Measurements from ENCODE around the gene LACTBL1.
A peak's percentile ranks its signal among the peaks of the same experiment; 100 is the strongest.
"Not testable (repeated sequence)": the region's sequence is repeated elsewhere in the genome, so short reads cannot be mapped to it uniquely, and the experiment has no call there.

LACTBL1 gene, protein sequence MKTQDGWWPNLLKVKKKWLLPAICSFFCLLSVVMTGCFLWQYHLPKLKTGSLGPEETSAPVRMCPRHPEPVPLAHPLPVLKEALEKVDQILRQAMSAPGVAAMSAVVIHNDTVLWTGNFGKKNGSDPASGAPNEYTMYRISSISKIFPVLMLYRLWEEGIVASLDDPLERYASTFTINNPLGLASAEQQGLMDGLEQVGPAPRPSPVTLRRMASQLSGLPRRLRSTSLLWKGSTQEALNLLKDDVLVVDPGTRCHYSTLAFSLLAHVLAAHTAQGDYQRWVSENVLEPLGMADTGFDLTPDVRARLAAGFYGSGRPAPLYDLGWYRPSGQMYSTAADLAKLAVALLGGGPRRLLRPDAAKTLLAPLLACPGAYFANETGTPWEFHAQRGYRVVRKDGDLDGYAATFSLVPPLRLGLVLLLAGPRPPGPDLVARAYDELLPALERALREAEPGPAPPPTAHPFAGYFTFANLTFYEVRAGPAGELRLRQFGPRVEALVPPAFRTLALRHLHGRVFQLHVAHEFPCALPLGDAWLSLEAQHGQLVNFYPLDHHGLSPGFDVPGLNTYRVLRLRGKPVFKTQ

GRCh38 chr1:22972760-22973159 lies at the start of gene LACTBL1:
LACTBL1 (minus strand) TSS chr1:22972866; CDS start chr1:22972316, 550 bp downstream.
- no peak for DNase-seq (ENCODE audit: low spot score)

DNA sequence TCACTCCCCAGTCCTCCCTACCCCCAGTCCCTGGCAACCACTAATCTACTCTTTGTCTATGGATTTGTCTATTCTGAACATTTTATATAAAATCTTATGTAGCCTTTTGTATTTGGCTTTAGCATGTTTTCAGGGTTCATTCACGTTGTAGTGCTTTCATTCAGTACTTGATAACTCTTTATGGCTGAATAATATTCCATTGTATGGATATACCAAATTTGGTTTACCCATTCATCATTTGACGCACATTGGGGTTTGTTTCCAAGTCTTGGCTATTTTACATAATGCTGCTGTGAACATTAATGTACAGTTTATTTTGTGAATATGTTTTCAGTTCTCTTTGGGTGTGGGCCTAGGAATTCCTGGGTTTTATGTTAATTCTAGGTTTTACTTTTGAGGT lies 49.2 kb upstream of the LACTBL1 start:
- DNase-seq (ENCODE audit: low spot score) = no peak

GRCh38 chr1:23020706-23021405 lies 48.2 kb upstream of the LACTBL1 start:
- DNase-seq (ENCODE audit: low spot score) = no peak

DNA sequence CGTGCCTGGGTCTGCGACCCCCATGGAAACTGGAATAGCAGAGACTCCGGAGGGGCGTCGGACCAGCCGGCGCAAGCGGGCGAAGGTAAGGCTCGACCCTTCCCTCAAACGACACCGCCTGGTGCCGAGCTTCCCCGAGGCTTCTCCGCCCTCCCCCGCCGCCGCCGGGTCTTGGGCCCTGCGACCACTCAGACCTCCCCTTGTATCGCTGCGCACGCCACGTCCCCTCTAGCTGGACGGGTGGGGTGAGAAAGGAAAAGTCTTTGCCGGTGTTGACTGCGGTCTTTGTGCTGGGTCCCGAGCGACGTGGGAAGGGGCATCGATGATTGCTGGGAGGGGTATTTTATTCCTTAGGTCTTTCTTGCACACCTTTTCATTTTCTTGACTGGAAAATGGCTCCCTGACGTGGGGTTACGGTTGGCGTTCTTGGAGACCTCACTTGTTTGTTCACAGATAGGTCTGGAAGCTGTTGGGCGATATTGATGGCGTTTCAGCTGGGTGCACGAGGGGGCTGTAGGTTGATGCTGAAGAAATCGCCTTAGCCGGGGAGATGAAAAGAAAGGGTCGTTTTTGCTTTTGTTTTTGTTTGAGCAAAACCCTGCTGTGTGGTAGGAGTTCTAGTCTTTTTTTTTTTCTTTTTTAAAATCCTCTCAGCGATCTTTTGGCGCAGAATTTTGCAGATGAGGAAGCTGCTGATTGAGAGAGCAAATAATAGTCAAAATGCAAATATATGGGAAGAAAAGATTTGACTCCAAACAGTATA lies 47.4 kb upstream of the LACTBL1 start:
- peak; percentile 48 for DNase-seq (ENCODE audit: low spot score)

- DNase-seq (ENCODE audit: low spot score) = peak; percentile 98
Measured at GRCh38 chr1:23019094-23019862, 46.6 kb upstream of the LACTBL1 start, which contains the start of gene KDM1A. KDM1A (plus strand) TSS chr1:23019468; CDS start chr1:23019597, 129 bp downstream.

DNA sequence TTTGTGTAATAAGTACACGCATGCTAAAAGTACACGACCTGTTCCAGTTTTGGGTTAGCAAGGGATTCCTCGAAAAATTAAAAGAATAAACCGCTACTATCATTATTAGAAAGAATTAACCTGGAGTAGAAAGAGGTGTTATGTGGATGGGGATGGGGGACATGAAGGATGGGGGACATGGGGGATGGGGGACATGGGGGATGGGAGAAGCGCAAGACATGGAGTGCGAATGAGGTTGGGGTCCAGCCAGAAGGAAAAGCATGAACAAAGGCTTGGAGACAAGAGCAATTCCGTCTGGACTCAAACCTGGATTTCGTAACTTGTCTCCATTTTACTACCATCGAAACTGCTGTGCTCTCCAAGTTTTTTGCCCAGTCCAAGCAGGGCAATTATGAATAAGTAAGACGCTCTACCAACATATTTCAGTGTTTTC lies 46.0 kb upstream of the LACTBL1 start:
- peak; percentile 47 for DNase-seq (ENCODE audit: low spot score)

- no peak for DNase-seq (ENCODE audit: low spot score)
Measured at GRCh38 chr1:23013657-23014056, 41.0 kb upstream of the LACTBL1 start.

DNA sequence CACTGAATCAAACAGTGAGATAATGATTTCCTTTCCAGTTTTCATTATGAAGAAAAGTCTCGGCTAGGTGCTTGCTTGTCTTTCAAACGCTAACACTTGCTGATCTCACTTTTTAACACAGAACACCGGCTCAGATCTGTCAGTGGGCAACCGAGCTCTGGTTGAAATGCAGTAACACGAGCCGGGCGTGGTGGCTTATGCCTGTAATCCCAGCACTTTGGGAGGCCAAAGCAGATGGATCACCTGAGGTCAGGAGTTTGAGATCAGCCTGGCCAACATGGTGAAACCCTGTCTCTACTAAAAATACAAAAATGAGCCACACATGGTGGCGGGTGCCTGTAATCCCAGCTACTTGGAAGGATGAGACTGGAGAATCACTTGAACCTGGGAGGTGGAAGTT lies 37.4 kb upstream of the LACTBL1 start:
- DNase-seq (ENCODE audit: low spot score) = not testable (repeated sequence)

GRCh38 chr1:23008901-23009300 lies 36.2 kb upstream of the LACTBL1 start:
- DNase-seq (ENCODE audit: low spot score) = no peak

DNA sequence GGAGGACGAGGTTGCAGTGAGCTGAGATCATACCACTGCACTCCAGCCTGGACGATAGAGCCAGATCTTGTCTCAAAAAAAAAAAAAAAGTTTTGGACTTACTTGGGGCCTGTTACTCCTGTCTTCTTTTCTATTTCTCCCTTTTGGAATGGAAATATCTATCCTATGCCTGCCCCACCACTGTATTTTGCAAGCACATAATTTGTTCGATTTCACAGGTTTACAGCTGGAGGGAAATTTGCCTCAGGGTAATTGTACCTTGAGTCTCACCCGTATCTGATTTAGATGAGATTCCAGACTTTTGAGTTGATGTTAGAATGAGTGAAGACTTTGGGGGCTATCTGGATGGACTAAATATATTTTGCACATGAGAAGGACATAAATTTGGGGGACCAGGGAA lies 34.4 kb upstream of the LACTBL1 start:
- DNase-seq (ENCODE audit: low spot score) = no peak

DNA sequence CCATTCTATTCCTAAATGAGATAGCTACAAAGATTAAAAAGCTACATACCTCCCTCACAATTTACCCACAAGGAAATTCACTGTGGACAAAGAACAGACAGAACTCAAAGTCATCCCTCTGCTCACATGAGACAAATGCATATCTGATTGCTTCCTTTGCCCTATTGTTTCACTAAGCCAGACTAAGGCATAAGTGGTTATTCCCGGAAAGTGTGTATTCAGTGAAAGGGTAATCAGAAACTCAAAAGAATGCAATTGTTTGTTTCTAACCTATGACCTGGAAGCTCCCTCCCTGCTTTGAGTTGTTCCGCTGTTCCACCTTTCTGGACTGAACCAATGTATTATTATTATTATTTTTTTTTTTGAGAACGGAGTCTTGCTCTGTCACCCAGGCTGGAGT lies 32.1 kb upstream of the LACTBL1 start:
- not testable (repeated sequence) for DNase-seq (ENCODE audit: low spot score)

DNA sequence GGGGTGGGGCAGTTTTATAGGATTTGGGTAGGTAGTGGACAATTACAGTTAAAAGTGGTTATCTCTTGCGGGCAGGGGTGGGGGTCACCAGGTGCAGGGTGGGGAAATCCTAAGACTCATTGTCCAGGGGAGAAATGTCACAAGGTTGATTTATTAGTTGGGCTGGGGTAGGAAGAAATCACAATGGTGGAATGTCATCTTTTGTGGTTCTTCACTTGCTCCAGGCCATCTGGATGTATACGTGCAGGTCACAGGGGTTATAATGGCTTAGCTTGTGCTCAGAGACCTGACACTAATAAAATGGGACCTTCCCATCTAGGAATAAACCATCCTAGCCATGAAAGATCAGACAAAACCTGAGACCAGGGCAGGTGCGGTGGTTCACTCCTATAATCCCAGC lies 31.4 kb upstream of the LACTBL1 start:
- no peak for DNase-seq (ENCODE audit: low spot score)

- DNase-seq (ENCODE audit: low spot score) = not testable (repeated sequence)
Measured at GRCh38 chr1:23002218-23002617, 29.6 kb upstream of the LACTBL1 start.

GRCh38 chr1:23000133-23000532 lies 27.5 kb upstream of the LACTBL1 start:
- DNase-seq (ENCODE audit: low spot score) = not testable (repeated sequence)

DNA sequence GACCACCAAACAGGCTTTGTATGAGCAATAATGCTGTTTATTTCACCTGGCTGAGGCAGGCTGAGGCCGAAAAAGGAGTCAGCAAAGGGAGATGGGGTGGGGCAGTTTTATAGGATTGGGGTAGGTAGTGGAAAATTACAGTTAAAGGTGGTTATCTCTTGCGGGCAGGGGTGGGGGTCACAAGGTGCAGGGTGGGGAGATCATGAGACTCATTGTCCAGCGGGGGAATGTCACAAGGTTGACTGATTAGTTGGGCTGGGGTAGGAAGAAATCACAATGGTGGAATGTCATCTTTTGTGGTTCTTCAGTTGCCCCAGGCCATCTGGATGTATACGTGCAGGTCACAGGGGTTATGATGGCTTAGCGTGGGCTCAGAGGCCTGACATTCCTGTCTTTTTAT lies 24.9 kb upstream of the LACTBL1 start:
- DNase-seq (ENCODE audit: low spot score) = not testable (repeated sequence)

DNA sequence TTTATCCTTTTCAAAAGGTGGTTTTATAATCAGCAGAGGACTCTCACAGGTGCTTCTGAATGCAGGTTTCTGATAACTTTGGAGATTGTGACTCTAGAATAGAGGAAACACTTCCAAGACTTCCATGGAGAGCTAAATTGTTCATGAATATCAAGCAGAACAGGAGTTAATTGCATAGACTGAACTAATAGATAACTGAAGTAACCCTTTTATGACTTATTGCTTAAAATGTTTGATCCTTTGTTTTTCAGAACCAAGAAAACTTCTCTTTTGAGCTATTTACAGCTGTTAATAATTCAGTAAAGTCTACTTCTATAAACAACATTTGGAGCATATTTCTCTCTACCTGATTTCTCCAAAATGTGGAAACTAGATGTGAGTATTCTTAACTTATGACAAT lies 23.1 kb upstream of the LACTBL1 start:
- no peak for DNase-seq (ENCODE audit: low spot score)

- DNase-seq (ENCODE audit: low spot score) = not testable (repeated sequence)
Measured at GRCh38 chr1:22993220-22993795, 20.6 kb upstream of the LACTBL1 start.

GRCh38 chr1:22992384-22992783 lies 19.7 kb upstream of the LACTBL1 start:
- not testable (repeated sequence) for DNase-seq (ENCODE audit: low spot score)

- DNase-seq (ENCODE audit: low spot score) = no peak
Measured at GRCh38 chr1:22983944-22984343, 11.3 kb upstream of the LACTBL1 start.

DNA sequence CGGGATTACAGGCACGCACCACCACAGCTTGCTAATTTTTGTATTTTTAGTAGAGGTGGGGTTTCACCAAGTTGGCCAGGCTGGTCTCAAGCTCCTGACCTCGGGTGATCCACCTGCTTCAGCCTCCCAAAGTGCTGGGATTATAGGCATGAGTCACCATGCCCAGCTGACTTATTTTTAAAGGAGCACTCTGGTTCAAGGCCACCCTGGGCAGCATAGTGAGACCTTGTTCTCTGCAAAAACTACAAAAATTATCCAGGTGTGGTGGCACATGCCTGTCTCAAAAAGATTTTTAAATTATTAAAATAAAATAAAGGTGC lies 7.8 kb upstream of the LACTBL1 start:
- DNase-seq (ENCODE audit: low spot score) = not testable (repeated sequence)

DNA sequence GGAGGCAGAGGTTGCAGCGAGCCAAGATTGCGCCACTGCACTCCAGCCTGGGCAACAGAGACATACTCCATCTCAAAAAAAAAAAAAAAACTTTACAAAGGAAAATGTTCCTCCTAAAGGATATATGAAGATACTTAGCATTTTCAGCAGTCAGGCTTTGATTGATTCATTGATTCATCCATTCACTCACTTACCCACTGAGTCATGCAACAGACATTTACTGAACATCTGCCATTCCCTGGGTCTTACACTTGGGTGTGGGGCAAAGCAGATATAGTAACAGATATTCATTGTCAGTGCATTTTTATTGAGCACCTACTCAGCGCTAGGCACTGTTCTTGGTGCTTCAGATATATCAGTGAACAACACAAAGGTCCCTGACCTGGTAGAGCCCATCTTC lies 5.6 kb upstream of the LACTBL1 start:
- DNase-seq (ENCODE audit: low spot score) = no peak
